Stomach (tissue), 9 donors: ENCODE data around the gene PLEKHA6. TPM values are rescaled to one million over a fixed set of nuclear protein-coding genes. Genes with fewer than 3 reads are reported as not detected.

Experiments
- DNase-seq, 2 donors: peaks; one replicate each; pipeline versions ENCODE4 v3.0.0 to v3.0.0-alpha.2; 2013 to 2019
- H3K27ac ChIP-seq, 5 donors: fragments of 200-600 bp in 4 of 5; sonication (generic) in 4 of 5; one replicate each; pipeline ENCODE4 v1.5.1; 2013 to 2019; ENCODE audit warnings: mild to moderate bottlenecking in 1 of 5, moderate library complexity in 1 of 5
- H3K27me3 ChIP-seq, 3 donors: fragments of 200-600 bp; sonication (generic); one replicate each; pipeline ENCODE4 v1.5.1; 2017 to 2019; ENCODE audit warnings: mixed run types in 1 of 3
- H3K36me3 ChIP-seq, 4 donors: fragments of 200-600 bp; sonication (generic); 1 replicate in 3 of 4; 2 replicates in 1 of 4; pipeline ENCODE4 v1.5.1; 2016 to 2019
- H3K4me1 ChIP-seq, 4 donors: fragments of 200-600 bp; sonication (generic); one replicate each; pipeline ENCODE4 v1.5.1; 2016 to 2019
- H3K4me3 ChIP-seq, 4 donors: fragments of 200-600 bp; sonication (generic) in 3 of 4; one replicate each; pipeline ENCODE4 v1.5.1; 2016 to 2019; ENCODE audit warnings: mild to moderate bottlenecking in 1 of 4
- H3K9me3 ChIP-seq, 4 donors: fragments of 200-600 bp; sonication (generic); one replicate each; pipeline ENCODE4 v1.5.1; 2016 to 2019
- EP300 ChIP-seq: sonication (generic); formaldehyde crosslinking; IDR thresholded peaks from one replicate; pipeline ENCODE4 v1.6.1; 2017; ENCODE audit warnings: antibody characterized with exemption
- POLR2A ChIP-seq, 4 donors: fragments of 450-650 bp; IDR thresholded peaks; one replicate each; pipeline ENCODE4 v1.6.1; 2016; ENCODE audit warnings: antibody characterized with exemption in 4 of 4, control low read depth in 2 of 4, mild to moderate bottlenecking in 1 of 4, moderate library complexity in 1 of 4
- POLR2AphosphoS5 ChIP-seq, 3 donors: sonication (generic); formaldehyde crosslinking; IDR thresholded peaks; one replicate each; pipeline ENCODE4 v1.6.1; 2016; ENCODE audit warnings: antibody characterized with exemption in 3 of 3
- WGBS, 5 donors: extraction: QIAGEN DNeasy Blood & Tissue Kit in 3 of 5; methylation state at CpG; one replicate each; pipeline versions ENCODE4 v1.1.5 to v1.1.7; 2013 to 2018; 5-methylcytosine and 5-hydroxymethylcytosine counted together
- intact Hi-C: fragments of 100-400 bp; cut with DNase I; formaldehyde crosslinking; loops from one replicate; pipeline ENCODE4 v1.15.1; 2023; ENCODE audit warnings: low total_unique reads
- polyA plus RNA-seq, 3 donors: library from polyadenylated mRNA; stranded (reverse); fragments of 200-250 nt; gene quantifications; one replicate each; pipeline ENCODE4 v1.2.3, GENCODE V29; 2013
- total RNA-seq, 5 donors: library from RNA; depleted of rRNA; stranded (reverse); fragments of >200 nt; gene quantifications; one replicate each; pipeline versions ENCODE4 v1.1.0 to v1.2.3, GENCODE V29; 2014 to 2016
- TF ChIP-seq, protein P1 (sequence below), 7 experiments: fragments of 450-650 bp in 4 of 7; fragments of 200-600 bp in 3 of 7; sonication (generic) in 3 of 7; IDR thresholded peaks; one replicate each; pipeline ENCODE4 v1.5.1; 2016 to 2019; ENCODE audit warnings: antibody characterized with exemption in 7 of 7, control low read depth in 2 of 7, mild to moderate bottlenecking in 1 of 7
- donor health status: healthy with polysubstance abuse.
- donor health status: Bipolar disorder and iron deficiency.
- donor health status: healthy.

PLEKHA6 gene
- total and polyA plus RNA-seq, 8 donors, result 6.4 to 97.9 (median 34.8) TPM

DNA sequence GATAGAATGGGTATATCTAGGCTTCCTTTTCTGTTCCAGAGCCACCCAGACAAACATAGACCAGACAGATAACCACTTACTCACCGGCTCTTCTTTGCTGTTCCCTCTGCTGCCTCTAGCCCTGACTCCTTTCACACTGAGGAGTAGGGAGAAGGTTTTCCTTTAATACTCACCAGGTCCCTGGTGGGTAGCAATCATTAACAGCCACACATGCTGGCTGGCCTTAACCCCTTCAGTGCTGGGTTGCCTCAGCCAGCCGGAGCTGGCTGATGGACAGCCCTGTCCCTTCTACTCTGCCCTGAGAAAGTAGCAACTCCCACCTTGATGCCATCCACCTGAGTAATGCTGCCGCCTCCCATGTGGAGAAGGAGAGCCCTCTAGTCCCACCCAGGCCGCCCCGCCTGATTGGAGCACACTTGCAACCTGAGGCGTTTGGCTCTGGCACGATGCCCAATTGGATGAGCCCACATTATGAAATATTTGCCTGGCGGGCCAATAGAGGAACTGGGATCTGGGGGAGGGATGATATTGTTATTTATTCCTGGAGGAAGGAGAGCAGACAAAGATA, 71.6 kb downstream of the PLEKHA6 start:
- Histone ChIP-seq H3K9me3 (no peaks in the 10 kb centered on the region), H3K4me3 (peak overlapping the region; percentile 22 to 48 (median 34)), H3K36me3 (no peaks in the 10 kb centered on the region), H3K4me1 (peaks cover 62 to 82% (median 71%) of the 10 kb centered on the region in 4 donors), H3K27me3 (no peaks in the 10 kb centered on the region), H3K27ac (peak overlapping the region; percentile 74 to 88 (median 80))
- intact Hi-C loops, result no loop called here
- peak; percentile 8 to 83 (median 47) for TF ChIP-seq POLR2AphosphoS5 (IDR thresholded peaks at IDR 0.05)
- peak in 1 of 4 donors; percentile 29 for TF ChIP-seq POLR2A (IDR thresholded peaks at IDR 0.05)
- TF ChIP-seq, protein P1, sequence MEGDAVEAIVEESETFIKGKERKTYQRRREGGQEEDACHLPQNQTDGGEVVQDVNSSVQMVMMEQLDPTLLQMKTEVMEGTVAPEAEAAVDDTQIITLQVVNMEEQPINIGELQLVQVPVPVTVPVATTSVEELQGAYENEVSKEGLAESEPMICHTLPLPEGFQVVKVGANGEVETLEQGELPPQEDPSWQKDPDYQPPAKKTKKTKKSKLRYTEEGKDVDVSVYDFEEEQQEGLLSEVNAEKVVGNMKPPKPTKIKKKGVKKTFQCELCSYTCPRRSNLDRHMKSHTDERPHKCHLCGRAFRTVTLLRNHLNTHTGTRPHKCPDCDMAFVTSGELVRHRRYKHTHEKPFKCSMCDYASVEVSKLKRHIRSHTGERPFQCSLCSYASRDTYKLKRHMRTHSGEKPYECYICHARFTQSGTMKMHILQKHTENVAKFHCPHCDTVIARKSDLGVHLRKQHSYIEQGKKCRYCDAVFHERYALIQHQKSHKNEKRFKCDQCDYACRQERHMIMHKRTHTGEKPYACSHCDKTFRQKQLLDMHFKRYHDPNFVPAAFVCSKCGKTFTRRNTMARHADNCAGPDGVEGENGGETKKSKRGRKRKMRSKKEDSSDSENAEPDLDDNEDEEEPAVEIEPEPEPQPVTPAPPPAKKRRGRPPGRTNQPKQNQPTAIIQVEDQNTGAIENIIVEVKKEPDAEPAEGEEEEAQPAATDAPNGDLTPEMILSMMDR (IDR thresholded peaks at IDR 0.05), result no peak
- TF ChIP-seq EP300, result no peak
- 19 to 46% (median 40%) methylated on average over 8 of the region's 8 CpGs for WGBS, 5 donors
- peak; percentile 86 to 92 for DNase-seq

DNA sequence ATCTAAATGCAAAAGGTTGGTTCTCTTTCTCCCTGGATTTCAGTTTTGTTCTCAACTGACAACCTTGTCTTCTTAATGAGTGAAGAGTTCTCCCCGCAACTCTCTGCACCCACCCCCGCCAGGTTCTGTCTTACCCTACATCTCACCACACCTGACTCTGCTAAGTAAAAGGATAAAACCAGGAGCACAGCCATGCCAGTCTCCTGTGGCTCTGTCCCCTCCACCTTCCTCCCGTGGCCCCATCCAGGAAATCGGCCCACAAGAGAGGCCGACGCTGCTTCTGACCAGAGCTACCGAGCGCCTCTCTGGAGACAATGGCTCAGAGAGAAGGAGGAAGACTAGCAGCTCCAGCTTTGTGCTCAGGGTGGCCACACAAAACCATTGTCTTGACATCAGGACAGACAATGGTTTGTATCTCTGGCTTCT, 72.2 kb downstream of the PLEKHA6 start:
- Histone ChIP-seq H3K4me3 (peak overlapping the region; percentile 22 to 48 (median 34)), H3K36me3 (no peaks in the 10 kb centered on the region), H3K27me3 (no peaks in the 10 kb centered on the region), H3K27ac (peak overlapping the region; percentile 74 to 88 (median 80)), H3K4me1 (peaks cover 68 to 82% (median 74%) of the 10 kb centered on the region in 4 donors), H3K9me3 (no peaks in the 10 kb centered on the region)
- intact Hi-C loops, result no loop called here
- DNase-seq, result peak in 1 of 2 donors; percentile 44
- 18 to 47% (median 34%) methylated on average over 8 of the region's 8 CpGs for WGBS, 5 donors
- TF ChIP-seq, protein P1 (IDR thresholded peaks at IDR 0.05), result no peak
- TF ChIP-seq EP300 (no peak), POLR2AphosphoS5 (IDR thresholded peaks at IDR 0.05) (no peak), POLR2A (IDR thresholded peaks at IDR 0.05) (no peak)

DNA sequence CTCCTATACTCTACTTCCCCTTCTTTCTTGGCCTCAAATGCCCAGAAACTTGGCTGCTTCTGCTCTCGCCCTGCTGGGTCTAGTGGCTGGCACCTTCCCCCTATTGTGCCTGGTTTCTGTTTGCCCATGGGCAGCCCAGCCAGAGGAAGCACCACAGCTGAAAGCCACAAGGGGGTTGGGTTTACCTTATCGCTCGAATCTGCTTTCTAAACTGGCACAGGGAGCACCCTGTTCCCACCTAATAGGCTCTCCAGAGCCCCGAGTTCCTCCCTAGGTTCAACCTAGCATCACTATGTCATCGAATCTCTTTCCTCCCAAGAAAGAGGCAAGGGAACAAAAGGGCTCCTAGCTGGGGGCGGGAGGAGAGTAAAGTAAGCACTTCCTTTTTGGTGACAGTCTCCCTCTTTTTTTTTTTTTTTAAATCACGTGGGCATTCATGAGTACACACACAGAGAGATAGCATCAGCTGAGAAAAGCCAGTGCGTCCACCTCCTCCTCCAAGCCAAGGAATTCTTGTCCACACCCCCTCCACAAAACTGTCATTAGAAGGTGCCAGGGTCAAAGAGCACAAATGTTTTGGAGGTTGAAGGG, 72.8 kb downstream of the PLEKHA6 start:
- Histone ChIP-seq H3K27me3 (no peaks in the 10 kb centered on the region), H3K9me3 (no peaks in the 10 kb centered on the region), H3K4me3 (peak overlapping the region; percentile 22 to 48 (median 34)), H3K4me1 (peaks cover 72 to 82% (median 78%) of the 10 kb centered on the region in 4 donors), H3K36me3 (no peaks in the 10 kb centered on the region), H3K27ac (peak overlapping the region; percentile 74 to 88 (median 80))
- TF ChIP-seq POLR2AphosphoS5 (IDR thresholded peaks at IDR 0.05) (peak in 2 of 3 donors; percentile 3 to 43), POLR2A (IDR thresholded peaks at IDR 0.05) (no peak), EP300 (no peak)
- TF ChIP-seq, protein P1 (IDR thresholded peaks at IDR 0.05), result peak in 2 of 7 experiments; percentile 27 to 36
- intact Hi-C loops, result no loop called here
- DNase-seq, result peak; percentile 58 to 85
- WGBS, 5 donors, result 6 to 21% (median 19%) methylated on average over 8 of the region's 8 CpGs

DNA sequence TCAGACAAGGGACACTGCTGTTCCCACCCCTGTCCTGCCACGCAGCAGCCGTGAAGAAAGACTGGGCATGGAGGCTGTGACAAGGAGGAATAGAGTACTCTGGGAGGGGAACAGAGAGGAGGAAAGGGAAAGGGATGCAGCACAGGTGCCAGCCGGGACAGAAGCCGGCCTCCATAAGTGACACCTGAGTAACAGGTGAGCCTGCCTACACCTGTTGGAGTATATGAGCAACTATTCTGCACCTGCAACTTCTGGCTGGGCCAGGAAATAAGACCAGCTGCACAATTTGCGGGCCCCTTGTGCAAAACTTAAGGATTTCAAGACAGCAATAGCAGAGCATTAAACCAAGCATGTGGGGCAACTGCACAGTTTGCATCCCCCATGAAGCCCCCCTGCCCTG, 73.4 kb downstream of the PLEKHA6 start:
- no peak for TF ChIP-seq EP300
- TF ChIP-seq POLR2A (IDR thresholded peaks at IDR 0.05), result no peak
- TF ChIP-seq, protein P1 (IDR thresholded peaks at IDR 0.05), result no peak
- H3K27ac ChIP-seq, result peak overlapping the region; percentile 73 to 88 (median 80)
- intact Hi-C loops, result no loop called here

More for the DNA sequence above, 73.4 kb downstream of the PLEKHA6 start:
- Histone ChIP-seq H3K4me1 (peaks cover 72 to 87% (median 84%) of the 10 kb centered on the region in 4 donors), H3K4me3 (peak overlapping the region; percentile 22 to 48 (median 34)), H3K36me3 (no peaks in the 10 kb centered on the region), H3K9me3 (no peaks in the 10 kb centered on the region), H3K27me3 (no peaks in the 10 kb centered on the region)
- no peak for DNase-seq
- WGBS, 5 donors, result 28 to 68% (median 50%) methylated on average over 5 of the region's 5 CpGs
